HUES48 (cell line): ENCODE measurements around the gene RNH1.

Experiments used
- H3K27ac ChIP-seq: one replicate; pipeline ENCODE4 v1.7.0; 2013; ENCODE audit warnings: low read depth, low read length, inconsistent platforms
- H3K27me3 ChIP-seq: 2 replicates; pipeline ENCODE4 v1.6.1; 2013; ENCODE audit warnings: mild to moderate bottlenecking, low read length; ENCODE audit not compliant: control insufficient read depth, insufficient read depth
- H3K36me3 ChIP-seq: 2 replicates; pipeline ENCODE4 v1.6.1; 2013; ENCODE audit warnings: low read length; ENCODE audit not compliant: control insufficient read depth, insufficient read depth
- H3K4me1 ChIP-seq: 2 replicates; pipeline ENCODE4 v1.6.1; 2013; ENCODE audit warnings: mild to moderate bottlenecking, low read length; ENCODE audit not compliant: control insufficient read depth, insufficient read depth
- H3K4me3 ChIP-seq: 2 replicates; pipeline ENCODE4 v1.5.1; 2013; ENCODE audit warnings: mild to moderate bottlenecking, low read depth, low read length
- H3K9ac ChIP-seq: 2 replicates; pipeline ENCODE4 v1.6.1; 2013; ENCODE audit warnings: mild to moderate bottlenecking, low read depth, low read length, moderate library complexity
- H3K9me3 ChIP-seq: 2 replicates; pipeline ENCODE4 v1.6.1; 2013; ENCODE audit warnings: low read length; ENCODE audit not compliant: control insufficient read depth, insufficient read depth

RNH1 gene

DNA sequence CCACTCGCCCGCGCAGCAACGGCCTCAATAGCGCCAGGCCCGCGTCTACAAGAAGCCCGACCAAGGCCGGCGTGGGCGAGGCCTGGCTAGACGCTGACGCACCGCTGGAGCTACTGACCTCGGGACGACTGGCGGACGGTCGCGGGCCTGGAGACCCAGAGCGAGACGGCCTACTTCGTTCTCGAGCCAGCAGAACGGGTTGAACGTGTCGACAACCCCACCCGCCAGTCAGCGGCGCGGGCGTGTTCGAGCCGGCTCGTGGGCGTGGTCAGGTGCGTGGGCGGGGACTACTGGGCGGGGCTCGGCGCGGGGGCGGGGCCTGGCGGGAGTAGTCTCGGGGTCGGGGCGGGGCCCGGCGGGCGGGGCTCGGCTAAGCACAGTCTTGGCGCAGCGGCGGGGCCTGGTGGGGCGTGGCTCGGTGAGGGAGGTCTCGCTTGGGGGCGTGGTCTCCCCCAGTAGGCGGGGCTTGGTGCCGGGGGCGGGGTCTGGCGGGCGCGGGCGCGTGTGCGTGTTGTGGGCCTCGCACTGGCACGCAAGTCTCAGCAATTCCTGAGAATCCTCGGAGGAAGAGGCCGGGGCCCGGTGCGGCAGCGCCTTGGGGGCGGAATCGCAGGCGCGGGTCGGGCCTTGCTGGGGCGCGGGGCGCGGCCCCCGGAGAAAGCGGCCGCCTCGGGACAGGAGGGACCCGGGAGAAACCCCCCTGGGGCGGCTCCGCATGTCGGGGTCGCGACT, at the start of gene RNH1:
Gene RNH1, minus strand, starts transcription at position 248 of the 732 bp plus-strand sequence. CDS start 5,080 bp downstream, outside the sequence.
- Histone ChIP-seq H3K36me3 (peaks cover 4% of the 10 kb centered on the region; the same call in 1 of the 2 replicates), H3K9me3 (no peaks in the 10 kb centered on the region), H3K4me1 (peaks cover 8% of the 10 kb centered on the region), H3K27me3 (no peaks in the 10 kb centered on the region), H3K27ac (peak within 1 kb of the TSS; percentile 99), H3K4me3 (peak within 1 kb of the TSS; percentile 74), H3K9ac (peak within 1 kb of the TSS; percentile 80)

GRCh38 chr11:555780-556661, 49.0 kb upstream of the RNH1 start:
- Histone ChIP-seq H3K36me3 (no peaks in the 10 kb centered on the region), H3K9ac (no peak overlapping the region), H3K9me3 (no peaks in the 10 kb centered on the region), H3K4me3 (peak overlapping the region; percentile 69), H3K4me1 (peaks cover 6% of the 10 kb centered on the region), H3K27ac (no peak overlapping the region), H3K27me3 (peaks cover 27% of the 10 kb centered on the region)

- Histone ChIP-seq H3K4me1 (peaks cover 6% of the 10 kb centered on the region), H3K9ac (no peak overlapping the region), H3K27me3 (peaks cover 27% of the 10 kb centered on the region)
Measured at GRCh38 chr11:555227-555779, 48.3 kb upstream of the RNH1 start.

GRCh38 chr11:554428-555226, 47.6 kb upstream of the RNH1 start:
- H3K36me3 ChIP-seq = no peaks in the 10 kb centered on the region
- no peaks in the 10 kb centered on the region for H3K9me3 ChIP-seq
- peaks cover 27% of the 10 kb centered on the region for H3K27me3 ChIP-seq
- H3K27ac ChIP-seq = peak overlapping the region; percentile 28
- peak overlapping the region; percentile 54 for H3K4me3 ChIP-seq
- H3K9ac ChIP-seq = no peak overlapping the region
- H3K4me1 ChIP-seq = no peaks in the 10 kb centered on the region

More at GRCh38 chr11:555227-555779, 48.3 kb upstream of the RNH1 start:
- H3K27ac ChIP-seq = no peak overlapping the region
- peak overlapping the region; percentile 69 for H3K4me3 ChIP-seq
- H3K36me3 ChIP-seq = no peaks in the 10 kb centered on the region
- H3K9me3 ChIP-seq = no peaks in the 10 kb centered on the region

DNA sequence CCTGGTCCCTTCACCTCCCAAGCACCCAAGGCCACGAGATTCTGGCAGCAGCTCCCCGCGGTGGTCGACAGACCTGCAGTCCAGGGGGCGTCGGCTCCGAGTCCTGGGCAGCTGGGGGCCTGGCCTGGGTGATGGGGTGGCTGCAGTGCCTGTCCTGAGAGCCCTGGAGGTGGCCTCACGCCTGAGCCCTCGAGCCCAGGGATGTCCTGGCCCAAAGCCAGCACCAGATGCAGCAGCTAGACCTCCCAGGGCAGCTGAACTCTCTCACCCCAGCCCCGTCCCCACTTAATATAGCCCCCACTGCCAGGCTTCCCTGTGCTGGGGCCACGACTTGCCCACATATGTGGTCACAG, 46.9 kb upstream of the RNH1 start:
- no peak overlapping the region for H3K9ac ChIP-seq
- no peaks in the 10 kb centered on the region for H3K4me1 ChIP-seq
- no peak overlapping the region for H3K27ac ChIP-seq
- H3K4me3 ChIP-seq = no peak overlapping the region
- no peaks in the 10 kb centered on the region for H3K9me3 ChIP-seq
- peaks cover 27% of the 10 kb centered on the region for H3K27me3 ChIP-seq
- no peaks in the 10 kb centered on the region for H3K36me3 ChIP-seq

DNA sequence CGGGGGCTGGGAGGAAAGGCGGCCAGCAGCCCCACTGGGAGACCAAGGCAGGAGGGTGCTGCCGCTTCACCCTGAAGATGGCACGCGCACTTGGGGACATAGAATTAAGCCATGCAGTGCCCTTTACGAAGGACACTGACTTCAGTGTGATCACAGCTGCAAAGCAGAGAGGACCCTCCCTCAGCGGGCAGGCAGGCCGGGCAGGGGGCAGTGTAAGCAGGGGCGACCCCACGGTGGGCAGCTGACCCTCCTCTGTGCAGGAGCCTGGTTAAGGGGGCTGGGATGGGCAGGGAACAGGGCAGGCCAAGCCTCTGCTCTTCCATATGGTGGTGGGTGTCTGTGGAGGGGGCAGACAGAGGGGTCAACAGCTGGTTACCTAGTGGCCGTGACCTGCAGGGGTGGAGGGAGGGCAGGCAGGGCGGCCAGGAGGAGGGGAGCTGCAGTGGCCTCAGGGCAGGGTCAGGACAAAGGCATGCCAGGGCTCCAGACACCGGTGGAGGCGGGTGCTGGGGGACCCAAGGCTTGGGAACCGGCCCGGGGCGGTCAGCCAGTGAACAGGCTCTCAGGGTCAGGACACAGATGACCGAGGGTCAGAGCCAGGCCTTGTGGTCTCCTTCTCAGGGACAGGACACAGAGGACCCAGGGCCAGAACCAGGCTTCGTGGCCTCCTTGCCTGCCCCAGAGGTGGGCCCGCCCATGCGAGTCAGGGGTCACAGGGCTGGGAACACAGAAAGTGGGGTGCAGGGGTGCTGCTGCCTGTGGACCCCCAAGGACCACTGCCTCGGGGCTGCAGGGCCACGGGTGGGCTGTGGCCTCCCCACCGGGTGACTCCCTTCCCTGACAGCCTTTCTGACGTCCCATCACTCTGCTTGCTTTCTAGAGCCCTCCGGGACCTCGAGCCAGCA, 46.3 kb upstream of the RNH1 start:
- peaks cover 27% of the 10 kb centered on the region for H3K27me3 ChIP-seq
- no peak overlapping the region for H3K4me3 ChIP-seq
- no peaks in the 10 kb centered on the region for H3K36me3 ChIP-seq
- H3K4me1 ChIP-seq = no peaks in the 10 kb centered on the region
- no peaks in the 10 kb centered on the region for H3K9me3 ChIP-seq
- H3K9ac ChIP-seq = no peak overlapping the region
- H3K27ac ChIP-seq = no peak overlapping the region

DNA sequence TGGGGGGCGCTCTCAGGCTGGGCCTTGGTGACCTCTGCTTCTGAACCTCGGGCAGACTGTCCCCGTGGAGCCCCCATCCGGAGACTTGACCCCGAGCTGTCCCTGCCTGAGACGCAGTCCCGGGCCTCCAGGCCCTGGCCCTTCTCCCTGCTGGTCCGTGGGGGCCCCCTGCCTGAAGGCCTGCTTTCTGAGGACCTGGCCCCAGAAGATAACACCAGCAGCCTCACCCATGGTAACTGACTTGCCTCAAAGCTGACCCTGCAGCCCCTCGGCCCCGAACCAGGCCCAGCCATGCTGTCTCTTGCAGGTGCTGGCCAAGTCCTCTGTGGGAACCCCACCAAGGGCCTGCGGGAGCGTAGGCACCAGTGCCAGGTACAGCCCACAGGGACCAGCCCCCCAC, 44.6 kb upstream of the RNH1 start:
- no peaks in the 10 kb centered on the region for H3K4me1 ChIP-seq

DNA sequence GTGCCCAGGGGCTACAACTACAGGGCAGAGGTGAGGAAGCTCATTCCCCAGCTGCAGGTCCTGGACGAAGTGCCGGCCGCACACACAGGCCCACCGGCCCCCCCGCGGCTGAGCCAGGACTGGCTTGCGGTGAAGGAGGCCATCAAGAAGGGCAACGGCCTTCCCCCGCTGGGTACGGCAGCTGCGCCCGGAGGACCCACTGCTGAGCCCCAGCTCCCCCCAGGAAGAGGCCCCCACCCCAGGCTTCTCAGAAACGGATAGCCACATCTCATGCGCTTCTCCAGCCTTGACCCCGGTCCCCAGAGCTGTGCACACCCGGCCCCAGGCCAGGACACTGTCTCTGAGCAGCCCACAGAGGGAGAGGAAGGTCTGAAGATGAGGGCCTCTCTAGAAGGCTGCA, 44.1 kb upstream of the RNH1 start:
- H3K4me1 ChIP-seq = no peaks in the 10 kb centered on the region
- H3K27ac ChIP-seq = no peak overlapping the region
- H3K27me3 ChIP-seq = peaks cover 7% of the 10 kb centered on the region
- no peak overlapping the region for H3K9ac ChIP-seq
- no peaks in the 10 kb centered on the region for H3K36me3 ChIP-seq
- H3K9me3 ChIP-seq = no peaks in the 10 kb centered on the region
- no peak overlapping the region for H3K4me3 ChIP-seq

More for the DNA sequence above, 44.6 kb upstream of the RNH1 start:
- Histone ChIP-seq H3K9ac (no peak overlapping the region), H3K36me3 (no peaks in the 10 kb centered on the region), H3K27ac (no peak overlapping the region), H3K27me3 (peaks cover 12% of the 10 kb centered on the region), H3K9me3 (no peaks in the 10 kb centered on the region), H3K4me3 (no peak overlapping the region)

- Histone ChIP-seq H3K4me1 (no peaks in the 10 kb centered on the region), H3K27ac (no peak overlapping the region), H3K36me3 (no peaks in the 10 kb centered on the region), H3K27me3 (peaks cover 3% of the 10 kb centered on the region; the same call in 1 of the 2 replicates), H3K9me3 (no peaks in the 10 kb centered on the region), H3K4me3 (no peak overlapping the region), H3K9ac (no peak overlapping the region)
Measured at GRCh38 chr11:550746-551085, 43.7 kb upstream of the RNH1 start.
